GM21515 (cell line): ENCODE data around the gene TEKT5.
"Not testable (repeated sequence)": the region's sequence is repeated elsewhere in the genome, so short reads cannot be mapped to it uniquely, and the experiment has no call there.

ENCODE experiments used
- ATAC-seq: cut with Tn5 transposase; IDR thresholded peaks from one replicate; pipeline ENCODE4 v1.9.1; 2021; ENCODE audit not compliant: unreplicated experiment

Gene TEKT5

GRCh38 chr16:10685709-10686108, 9.0 kb downstream of the TEKT5 start:
- ATAC-seq: no peak

- no peak for ATAC-seq
These were observed 10.1 kb downstream of the TEKT5 start for GRCh38 chr16:10684511-10685151.

DNA sequence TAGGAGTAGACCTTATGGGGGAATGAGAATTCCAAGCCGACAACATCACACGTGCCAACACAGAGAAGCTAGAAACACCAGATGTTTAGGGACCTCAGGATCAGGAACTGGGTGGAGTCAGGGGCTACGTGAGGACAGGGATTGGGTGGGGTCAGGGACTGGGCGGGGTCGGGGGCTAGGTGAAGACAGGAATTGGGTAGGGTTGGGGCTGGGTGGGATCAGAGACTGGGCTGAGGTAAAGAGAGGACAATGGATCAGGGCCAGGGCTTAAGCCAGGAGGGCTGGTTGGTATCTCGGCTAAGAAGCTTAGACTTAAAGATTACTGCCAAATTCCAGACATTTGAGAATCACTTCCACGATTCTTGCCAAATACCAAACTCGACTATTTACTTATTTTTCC, 11.6 kb downstream of the TEKT5 start:
- no peak for ATAC-seq

- ATAC-seq: no peak
These were observed 12.1 kb downstream of the TEKT5 start for GRCh38 chr16:10682604-10683003.

DNA sequence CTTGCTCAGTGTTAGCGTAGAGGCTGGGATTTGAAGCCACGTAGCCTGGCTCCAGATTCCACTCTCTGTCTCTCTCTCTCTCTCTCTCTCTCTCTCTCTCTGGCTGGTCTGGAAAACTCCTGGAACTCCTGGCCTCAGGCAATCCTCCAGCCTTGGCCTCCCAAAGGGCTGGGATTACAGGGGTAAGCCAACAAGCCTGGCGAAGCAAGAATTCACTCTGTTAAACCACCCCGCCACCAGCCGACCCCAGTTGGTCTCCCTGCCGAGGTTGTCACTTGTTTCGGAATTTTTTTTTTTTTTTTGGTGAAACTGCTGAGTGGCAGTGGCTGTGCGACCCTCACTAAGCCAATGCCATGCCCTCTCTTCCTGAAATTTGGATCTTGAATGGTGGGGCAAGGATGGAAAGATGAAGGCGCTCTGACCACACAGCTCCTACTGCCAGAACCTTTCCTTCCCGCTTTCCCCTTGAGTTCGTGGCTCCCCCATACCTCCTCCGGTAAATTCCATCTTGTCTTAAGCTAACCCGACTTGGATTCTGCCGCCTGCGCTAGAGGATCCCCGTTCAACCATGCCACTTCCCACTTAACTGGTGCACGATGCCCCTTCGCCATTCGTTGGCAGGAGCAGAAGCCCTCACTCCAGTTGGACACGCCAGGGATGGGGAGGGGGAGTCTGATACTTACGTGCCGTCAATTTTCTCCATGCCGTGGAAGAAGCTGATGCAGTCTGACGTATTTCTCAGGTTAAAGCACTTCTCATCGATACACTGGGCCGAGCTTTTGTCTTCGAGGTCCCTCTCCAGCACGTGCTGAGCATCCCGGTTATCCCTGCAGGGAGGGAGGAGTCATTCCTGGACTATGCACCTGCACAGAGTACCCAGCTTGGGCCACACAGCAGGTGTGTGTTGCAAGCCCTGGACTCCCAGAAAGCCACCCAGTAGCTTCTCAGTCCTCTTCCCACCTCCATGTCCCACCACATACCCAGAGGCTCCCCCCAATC, 13.1 kb downstream of the TEKT5 start:
- ATAC-seq: no peak

DNA sequence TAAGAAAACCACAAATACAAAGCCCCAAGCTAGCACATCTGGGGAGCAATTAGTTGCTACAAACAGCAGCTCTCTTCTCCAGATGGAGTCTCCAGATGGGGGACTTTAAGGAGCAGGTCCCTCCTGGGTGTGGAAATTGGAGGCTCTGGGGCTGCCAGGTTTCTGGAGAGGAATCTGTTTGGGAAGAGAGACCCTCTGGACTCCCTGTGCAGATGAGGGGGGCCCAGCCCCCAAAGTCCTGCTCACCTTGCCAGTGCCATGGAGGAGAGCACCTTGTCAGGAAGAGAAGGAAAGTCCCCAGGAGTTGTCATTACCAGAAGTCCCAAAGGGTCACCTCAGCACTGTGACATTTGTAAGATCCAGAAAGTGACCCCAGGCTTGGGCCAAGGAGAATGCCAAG, 14.8 kb downstream of the TEKT5 start:
- ATAC-seq: no peak

- not testable (repeated sequence) for ATAC-seq
These were observed 15.3 kb downstream of the TEKT5 start for GRCh38 chr16:10679441-10679840.

- no peak for ATAC-seq
These were observed 16.1 kb downstream of the TEKT5 start for GRCh38 chr16:10678655-10679054.

DNA sequence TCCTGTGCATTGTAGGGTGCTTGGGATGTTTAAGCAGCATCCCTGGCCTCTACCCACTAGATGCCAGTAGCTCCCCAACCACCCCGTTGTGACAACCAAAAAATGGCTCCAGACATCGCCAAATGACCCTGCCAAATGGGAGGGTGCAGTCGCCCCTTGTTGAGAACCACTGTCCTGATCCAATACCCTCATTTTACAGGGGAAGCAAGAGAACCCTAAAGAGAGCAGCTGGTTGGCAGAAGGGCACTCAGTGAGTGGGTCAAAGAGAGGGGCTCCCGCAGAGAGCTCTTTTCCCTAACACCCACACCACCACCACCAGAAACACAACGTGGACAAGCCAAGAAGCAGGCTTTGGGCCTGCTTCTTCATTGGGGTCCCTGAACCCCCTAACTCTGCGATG, 18.4 kb downstream of the TEKT5 start:
- ATAC-seq: no peak

- no peak for ATAC-seq
These were observed 18.9 kb downstream of the TEKT5 start for GRCh38 chr16:10675861-10676260.

GRCh38 chr16:10675216-10675615, 19.5 kb downstream of the TEKT5 start:
- ATAC-seq: no peak

DNA sequence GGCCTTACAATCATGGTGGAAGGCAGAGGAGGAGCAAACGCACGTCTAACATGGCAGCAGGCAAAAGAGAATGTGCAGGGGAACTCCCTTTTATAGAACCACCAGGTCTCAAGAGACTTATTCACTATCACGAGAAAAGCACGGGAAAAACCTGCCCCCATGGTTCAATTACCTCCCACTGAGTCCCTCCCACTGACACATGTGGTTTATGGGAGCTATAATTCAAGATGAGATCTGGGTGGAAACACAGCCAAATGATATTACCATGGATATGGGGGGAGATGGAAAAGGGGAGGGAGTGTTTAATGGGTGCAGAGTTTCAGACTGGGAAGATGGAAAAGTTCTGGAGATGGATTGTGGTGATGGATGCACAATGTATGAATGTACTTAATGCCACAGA, 23.0 kb downstream of the TEKT5 start:
- no peak for ATAC-seq

DNA sequence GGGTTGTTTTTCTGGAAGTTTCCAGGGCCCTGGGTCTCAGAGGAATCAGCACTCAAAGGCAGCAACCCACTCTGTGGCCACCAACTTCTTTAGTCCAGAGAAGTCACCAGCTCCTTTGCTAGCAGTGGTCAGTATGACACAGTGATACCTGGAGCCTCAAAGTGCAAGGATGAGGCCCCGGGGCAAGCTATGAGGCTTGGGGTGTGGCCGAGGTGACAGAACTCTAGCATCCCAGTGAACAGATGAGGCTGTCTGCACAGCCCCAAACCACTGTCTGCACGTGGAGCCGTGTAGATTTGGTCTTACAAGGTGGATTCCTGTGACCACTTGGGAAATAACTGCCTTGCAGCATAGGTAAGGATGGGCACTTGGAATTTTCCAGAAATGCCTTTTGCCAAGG, 24.9 kb downstream of the TEKT5 start:
- no peak for ATAC-seq

GRCh38 chr16:10668322-10669045, 26.2 kb downstream of the TEKT5 start:
- no peak for ATAC-seq

- no peak for ATAC-seq
These were observed 27.5 kb downstream of the TEKT5 start for GRCh38 chr16:10667239-10667638.

DNA sequence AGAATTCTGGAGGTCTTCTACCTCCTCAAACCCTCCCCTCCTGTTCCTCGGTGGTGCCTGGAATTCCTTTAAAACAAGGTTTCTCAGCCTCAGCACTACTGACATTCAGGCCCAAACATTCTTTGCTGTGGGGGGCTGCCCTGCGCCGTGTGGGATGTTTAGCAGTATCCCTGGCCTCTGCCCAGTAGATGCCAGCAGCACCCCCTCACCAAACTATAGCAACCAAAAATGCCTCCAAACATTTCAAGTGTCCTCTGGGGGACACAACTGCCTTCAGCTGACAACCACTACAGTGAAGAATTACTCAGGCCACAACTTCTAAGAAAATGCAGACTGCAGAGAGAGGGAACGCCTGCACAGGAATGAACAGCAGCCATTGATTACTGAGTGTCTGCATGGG, 28.4 kb downstream of the TEKT5 start:
- no peak for ATAC-seq

DNA sequence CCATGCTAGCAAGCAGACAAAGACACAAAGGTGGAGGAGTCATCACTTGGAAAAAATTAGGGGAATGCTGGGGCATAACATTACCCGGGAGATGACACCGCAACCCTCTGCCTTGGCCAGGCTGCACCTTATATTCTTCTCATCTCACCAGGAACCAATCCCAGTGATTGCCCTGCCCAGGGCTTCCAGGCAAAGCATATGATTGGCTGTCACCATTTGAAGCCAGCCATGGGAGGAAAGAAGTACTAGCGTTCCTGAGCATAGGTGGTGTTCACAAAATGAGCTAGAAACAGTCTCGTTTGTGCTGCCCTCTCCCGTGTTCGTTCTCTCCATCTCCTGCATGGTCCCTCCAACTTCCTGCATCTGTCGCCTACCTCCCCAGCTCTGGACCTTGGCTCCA, 29.6 kb downstream of the TEKT5 start:
- ATAC-seq: no peak

- ATAC-seq: no peak
These were observed 30.0 kb downstream of the TEKT5 start for GRCh38 chr16:10664720-10665126.

DNA sequence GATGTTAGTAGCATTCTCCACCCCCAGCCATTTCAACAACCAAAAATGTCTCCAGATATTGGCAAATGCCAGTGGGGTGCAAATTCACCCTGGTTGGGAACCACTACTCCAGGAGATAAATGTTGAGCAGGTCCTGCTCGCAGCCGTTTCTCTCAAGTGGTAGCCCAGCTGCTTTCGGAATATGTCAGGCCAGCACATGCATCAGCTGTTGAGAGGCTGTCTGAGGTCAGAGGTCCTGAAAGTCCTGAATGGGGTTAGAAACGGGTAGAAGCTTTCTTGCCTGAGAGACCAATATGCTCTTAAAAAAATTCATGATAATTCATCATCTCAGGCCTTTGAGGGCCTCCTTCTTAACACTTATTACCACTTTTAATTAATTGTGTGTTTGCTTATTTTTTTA, 31.0 kb downstream of the TEKT5 start:
- ATAC-seq: no peak

DNA sequence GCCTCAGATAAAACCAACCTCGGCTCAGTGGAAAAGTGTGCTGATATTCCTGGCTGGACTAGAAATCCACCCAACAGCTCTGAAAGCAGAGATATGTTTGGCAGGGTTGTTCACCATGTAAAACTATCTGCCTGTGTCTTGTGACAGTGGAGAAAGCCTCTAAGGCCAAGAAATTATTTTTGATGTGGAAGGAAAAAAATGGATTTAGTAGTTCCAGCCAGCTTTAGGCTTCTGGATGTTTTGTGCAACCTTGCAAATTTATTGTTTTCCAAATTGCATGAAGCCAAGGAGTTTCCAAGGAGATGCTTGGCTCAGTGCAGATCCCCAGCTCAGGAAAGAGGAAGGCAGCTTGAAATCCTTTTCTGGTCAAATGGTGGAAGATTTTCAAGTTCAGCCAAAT, 31.6 kb downstream of the TEKT5 start:
- no peak for ATAC-seq

- ATAC-seq: no peak
These were observed 32.5 kb downstream of the TEKT5 start for GRCh38 chr16:10662212-10662611.

DNA sequence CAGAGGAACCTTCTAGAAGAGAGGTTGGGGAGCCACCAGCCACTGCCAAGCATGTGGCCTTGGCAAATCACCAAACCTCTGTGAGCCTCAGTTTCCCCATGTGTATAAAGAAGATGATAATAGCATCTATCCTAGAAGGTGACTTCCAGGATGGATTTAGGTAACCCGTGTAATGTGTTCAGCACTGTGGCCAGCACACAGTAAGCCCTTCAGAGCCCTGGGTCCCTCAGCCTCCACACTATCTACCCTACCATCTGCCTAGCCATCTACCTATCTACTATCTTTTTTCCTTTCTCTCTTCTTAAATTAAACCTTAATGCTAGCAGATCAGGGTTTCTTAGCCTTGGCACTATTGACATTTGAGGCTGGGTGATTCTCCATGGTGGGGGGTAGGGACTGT, 33.0 kb downstream of the TEKT5 start:
- no peak for ATAC-seq
